Right renal cortex interstitium (tissue), 3 donors: Measurements from ENCODE around the gene SHKBP1. TPM values are rescaled to one million over a fixed set of nuclear protein-coding genes. Genes with fewer than 3 reads are reported as not detected.

Experiments used
- DNase-seq, 3 donors: peaks; one replicate each; pipeline ENCODE4 v3.0.0-alpha.2; 2013; ENCODE audit warnings: low read depth in 3 of 3, low spot score in 2 of 3
- polyA plus RNA-seq, 3 donors: library from polyadenylated mRNA; unstranded; fragments of 120-200 nt; gene quantifications; one replicate each; pipeline ENCODE4 v1.2.1, GENCODE V29; 2013; ENCODE audit not compliant: insufficient read length in 3 of 3

The SHKBP1 gene
- polyA plus RNA-seq, 3 donors: 31.2 to 43.4 (median 40.5) TPM

- no peak for DNase-seq
These were observed 22.2 kb downstream of the SHKBP1 start for GRCh38 chr19:40598918-40599307.

- no peak for DNase-seq
These were observed 22.7 kb downstream of the SHKBP1 start for GRCh38 chr19:40599331-40599901.

- DNase-seq: no peak
These were observed 23.4 kb downstream of the SHKBP1 start for GRCh38 chr19:40599902-40600569.

GRCh38 chr19:40600570-40601133, 24.0 kb downstream of the SHKBP1 start:
- DNase-seq: no peak

DNA sequence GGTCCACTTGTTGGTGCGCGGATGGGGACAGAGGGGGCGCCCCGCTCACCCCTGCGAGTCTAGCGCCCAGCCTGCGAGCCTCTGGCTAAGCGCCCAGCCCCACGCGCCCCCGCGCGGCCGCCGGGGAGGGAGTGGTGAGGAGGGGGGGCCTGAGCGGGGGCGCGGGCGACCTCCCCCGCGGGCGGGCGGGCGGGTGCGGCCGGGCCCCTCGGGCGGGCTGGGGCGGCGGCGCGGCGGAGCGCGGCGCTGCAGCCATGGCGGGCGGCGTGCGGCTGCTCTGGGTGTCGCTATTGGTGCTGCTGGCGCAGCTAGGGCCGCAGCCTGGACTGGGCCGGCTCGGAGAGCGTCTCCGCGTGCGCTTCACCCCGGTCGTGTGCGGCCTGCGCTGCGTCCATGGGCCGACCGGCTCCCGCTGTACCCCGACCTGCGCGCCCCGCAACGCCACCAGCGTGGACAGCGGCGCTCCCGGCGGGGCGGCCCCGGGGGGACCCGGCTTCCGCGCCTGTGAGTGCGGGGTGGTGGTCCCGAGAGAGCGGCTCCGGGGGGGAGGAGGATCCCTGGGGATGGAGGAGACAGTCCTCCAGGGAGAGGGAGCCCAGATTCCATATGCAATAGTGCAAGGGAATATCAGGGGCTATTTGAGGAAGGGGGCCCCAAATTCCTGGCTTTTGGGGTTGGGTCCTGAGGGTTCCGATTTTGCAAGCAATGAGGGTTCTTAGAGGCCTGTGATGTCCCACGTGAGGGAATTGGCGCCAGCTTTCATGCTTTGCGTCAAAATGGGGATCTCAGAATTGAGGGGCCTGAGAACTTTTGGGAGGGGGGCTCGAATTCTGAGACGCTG, 24.7 kb downstream of the SHKBP1 start, which contains the start of gene LTBP4:
TSS of gene LTBP4 (plus strand) at position 236 of the 841 bp plus-strand sequence. CDS start at position 255, 19 bp downstream.
- DNase-seq: no peak

- no peak for DNase-seq
These were observed 26.4 kb downstream of the SHKBP1 start for GRCh38 chr19:40603071-40603388.

GRCh38 chr19:40603389-40604170, 26.9 kb downstream of the SHKBP1 start:
- DNase-seq: peak; percentile 91 to 96 (median 93)

GRCh38 chr19:40604171-40604646, 27.5 kb downstream of the SHKBP1 start:
- DNase-seq: no peak

DNA sequence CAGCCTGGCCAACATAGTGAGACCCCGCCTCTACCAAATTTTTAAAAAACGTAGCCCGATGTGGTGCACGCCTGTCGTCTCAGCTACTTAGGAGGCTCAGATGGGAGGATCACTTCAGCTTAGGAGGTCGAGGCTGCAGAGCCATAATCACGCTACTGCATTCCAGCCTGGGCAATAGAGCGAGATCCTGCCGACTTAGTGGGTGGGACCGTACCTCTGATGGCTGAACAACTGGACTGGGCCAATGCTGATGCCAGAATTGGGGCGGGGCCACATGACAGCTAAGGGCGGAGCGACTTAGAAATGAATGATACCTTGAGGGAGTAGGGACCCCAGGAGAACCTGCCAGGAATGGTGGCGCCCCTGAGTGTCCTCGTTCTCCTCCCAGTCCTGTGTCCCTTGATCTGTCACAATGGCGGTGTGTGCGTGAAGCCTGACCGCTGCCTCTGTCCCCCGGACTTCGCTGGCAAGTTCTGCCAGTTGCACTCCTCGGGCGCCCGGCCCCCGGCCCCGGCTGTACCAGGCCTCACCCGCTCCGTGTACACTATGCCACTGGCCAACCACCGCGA, 28.1 kb downstream of the SHKBP1 start:
- no peak for DNase-seq

DNA sequence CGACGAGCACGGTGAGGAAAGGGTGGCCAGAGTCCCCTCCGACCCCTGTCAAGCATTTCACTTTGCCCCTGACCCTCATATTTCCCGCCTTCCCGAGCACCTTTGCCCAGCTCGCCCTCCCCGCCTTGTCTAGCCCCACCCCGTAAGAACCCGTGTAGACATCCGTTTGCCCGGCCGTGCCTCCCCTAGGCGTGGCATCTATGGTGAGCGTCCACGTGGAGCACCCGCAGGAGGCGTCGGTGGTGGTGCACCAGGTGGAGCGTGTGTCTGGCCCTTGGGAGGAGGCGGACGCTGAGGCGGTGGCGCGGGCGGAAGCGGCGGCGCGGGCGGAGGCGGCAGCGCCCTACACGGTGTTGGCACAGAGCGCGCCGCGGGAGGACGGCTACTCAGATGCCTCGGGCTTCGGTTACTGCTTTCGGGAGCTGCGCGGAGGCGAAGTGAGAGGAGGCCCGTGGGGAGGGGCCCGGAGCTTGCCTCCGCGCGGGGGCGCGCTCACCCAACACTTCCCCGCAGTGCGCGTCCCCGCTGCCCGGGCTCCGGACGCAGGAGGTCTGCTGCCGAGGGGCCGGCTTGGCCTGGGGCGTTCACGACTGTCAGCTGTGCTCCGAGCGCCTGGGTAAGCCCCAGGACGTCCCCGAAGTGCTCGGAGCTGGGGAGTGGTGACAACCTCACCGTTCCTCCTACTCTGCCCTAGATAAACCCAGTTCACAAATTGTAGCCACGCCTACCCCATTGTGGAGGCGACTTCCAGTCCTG, 28.7 kb downstream of the SHKBP1 start:
- DNase-seq: no peak

DNA sequence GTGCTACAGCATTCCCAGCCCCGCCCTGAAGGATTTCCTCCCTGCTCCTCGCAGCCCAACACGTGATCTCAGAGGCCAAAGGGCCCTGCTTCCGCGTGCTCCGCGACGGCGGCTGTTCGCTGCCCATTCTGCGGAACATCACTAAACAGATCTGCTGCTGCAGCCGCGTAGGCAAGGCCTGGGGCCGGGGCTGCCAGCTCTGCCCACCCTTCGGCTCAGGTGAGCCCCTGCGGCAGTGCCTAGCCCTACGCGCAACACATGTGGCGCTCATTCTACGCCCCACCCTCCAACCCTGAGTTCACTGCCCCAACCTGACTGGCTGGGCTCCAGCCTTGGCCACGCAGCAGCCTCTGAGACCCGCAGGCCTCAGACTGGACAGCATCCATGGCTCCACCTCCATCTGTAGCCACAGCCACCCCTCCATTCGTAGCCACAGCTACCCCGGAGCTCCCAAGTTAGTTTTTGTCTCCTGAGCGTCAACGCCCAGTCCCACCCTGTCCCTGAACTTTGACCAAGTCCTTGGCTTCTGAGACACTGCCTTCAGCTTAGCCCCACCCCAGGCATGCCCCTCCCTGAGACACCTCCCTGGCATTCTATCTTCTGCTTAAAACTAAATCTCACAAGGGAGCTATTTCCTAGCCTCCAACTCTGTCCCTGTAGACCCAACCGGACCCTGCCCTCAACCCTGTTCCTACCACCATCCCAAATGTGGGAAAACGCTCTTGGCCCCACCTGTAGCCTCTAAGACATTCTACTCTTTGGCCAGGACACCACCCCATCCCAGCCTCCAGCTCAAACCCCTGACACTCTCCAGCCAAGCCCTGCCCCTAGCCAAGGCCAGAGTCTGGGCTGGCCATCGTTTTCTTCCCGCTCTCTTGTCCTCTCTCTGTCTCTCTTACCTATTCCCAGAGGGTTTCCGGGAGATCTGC, 30.9 kb downstream of the SHKBP1 start:
- DNase-seq: no peak

GRCh38 chr19:40608240-40608621, 31.6 kb downstream of the SHKBP1 start:
- DNase-seq: no peak

- DNase-seq: no peak
These were observed 32.3 kb downstream of the SHKBP1 start for GRCh38 chr19:40608957-40609356.

DNA sequence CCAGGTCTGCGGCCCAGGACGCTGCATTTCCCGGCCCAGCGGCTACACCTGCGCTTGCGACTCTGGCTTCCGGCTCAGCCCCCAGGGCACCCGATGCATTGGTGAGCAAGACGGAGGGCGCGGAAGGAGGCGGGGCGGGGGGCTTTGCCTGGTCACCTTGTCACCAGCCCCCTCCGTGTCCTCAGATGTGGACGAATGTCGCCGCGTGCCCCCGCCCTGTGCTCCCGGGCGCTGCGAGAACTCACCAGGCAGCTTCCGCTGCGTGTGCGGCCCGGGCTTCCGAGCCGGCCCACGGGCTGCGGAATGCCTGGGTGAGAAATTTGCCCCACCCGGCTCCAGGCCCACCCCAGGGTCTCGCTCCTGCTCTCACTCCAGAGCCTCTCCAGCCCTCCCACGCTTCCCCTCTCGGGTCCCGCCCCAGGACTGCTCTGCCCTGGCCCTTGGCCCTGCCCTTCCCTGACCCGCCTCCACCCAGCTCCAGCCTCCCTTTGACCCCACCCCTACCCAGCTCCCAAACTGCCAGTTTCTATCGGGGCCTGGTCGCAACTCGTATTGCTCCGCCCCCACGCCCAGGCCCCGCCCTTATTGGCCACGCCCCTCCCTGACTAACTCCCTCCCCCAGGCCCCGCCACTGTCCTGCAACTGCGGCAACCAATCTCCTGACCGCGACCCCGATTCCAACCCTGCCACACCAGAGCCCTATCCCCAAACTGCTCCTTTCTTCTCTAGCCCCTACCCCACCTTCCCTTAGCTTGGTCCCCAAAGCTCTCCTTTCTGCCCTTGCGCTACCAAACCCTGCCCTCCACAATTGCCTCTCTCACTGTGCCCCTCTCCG, 33.1 kb downstream of the SHKBP1 start:
- DNase-seq: no peak

DNA sequence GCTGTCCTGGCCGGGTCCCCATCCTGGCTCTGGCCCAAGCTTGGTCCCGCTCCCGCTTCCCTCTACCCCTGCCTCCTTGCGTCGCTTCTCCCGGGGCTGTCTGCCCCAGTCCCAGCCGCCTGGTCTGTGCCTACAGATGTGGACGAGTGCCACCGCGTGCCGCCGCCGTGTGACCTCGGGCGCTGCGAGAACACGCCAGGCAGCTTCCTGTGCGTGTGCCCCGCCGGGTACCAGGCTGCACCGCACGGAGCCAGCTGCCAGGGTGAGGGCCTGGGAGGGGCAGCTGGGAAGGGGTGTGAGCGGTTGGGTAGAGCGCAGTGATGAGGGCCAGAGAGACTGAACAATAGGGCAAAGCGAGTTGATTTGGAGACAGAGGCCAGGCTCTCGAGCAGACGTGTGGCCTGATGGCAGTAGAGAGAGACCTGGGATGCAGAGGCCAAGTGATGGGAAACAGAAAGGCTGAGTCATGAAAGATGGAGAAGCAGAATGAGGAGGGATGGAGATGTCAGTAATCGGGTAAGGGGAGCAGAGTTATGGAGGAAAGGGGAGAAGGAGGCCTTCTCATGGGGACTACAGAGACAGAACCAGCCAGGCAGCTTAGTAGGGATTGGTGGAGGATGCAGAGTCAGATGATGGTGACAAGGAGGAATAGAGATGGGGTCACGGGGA, 33.9 kb downstream of the SHKBP1 start:
- no peak for DNase-seq

- DNase-seq: no peak
These were observed 34.4 kb downstream of the SHKBP1 start for GRCh38 chr19:40611096-40611495.
